ENCODE results near the gene IL31RA.

The IL31RA gene

DNA sequence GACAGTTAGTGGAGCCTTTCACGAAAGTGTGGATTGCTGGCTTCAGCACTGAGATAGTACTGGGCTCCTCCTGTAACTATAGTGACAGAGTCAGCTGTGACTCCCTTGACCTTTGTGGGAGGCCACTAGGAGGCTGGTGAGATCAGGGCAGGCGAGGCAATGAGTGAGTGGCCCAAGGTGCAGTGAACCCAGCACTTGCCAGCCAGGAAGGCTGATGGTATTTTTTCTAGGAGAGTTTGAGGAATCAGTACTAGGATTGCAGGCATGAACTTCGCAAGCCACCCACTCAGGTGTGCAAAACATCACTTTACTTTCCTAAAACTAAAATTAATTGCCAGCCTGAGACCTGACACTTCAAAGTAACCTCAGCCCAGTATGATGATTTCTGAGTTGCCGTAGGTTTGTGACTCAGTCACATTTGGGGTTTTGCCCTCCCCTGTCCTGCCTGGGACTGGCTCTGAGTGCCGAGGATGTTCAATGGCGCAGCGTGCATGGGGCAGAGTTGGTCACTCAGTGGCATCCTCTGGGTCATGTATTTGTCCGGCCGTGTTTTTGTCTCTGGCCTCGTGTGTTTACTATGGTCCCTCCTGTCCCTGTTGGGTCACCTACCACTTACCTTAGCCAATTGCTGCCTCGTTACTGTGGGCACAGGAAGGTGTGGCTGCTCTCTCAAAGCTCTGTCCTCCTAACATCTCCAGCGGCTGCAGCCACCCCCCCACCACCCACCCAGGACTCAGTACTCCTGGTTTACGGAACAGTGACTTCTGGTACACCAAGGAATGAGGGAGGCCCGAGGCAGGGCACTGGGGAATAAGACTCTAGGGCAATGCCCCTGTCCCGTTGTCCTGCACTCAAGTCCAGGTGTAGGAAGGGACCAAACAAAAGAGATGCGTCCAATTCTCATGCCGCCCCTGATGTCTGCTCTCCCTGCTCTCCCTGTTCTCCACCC, 67.2 kb downstream of the IL31RA start:
- Histone ChIP-seq H3K36me3 (ENCODE audit: control insufficient read depth in 1 of 2, insufficient read depth in 2 of 2, low read length in 2 of 2) (no peaks in the 10 kb centered on the region), H3K4me1 (ENCODE audit: control insufficient read depth in 1 of 2, insufficient read depth in 2 of 2, low read length in 2 of 2) (peaks cover 0 to 3% of the 10 kb centered on the region in 2 donors), H3K27ac (ENCODE audit: low read length) (no peak overlapping the region), H3K4me3 (ENCODE audit: low read depth in 1 of 2, low read length in 2 of 2) (no peak overlapping the region), H3K27me3 (ENCODE audit: low read depth, low read length) (no peaks in the 10 kb centered on the region), H3K9me3 (ENCODE audit: control insufficient read depth in 1 of 2, low read length in 2 of 2) (no peaks in the 10 kb centered on the region)

DNA sequence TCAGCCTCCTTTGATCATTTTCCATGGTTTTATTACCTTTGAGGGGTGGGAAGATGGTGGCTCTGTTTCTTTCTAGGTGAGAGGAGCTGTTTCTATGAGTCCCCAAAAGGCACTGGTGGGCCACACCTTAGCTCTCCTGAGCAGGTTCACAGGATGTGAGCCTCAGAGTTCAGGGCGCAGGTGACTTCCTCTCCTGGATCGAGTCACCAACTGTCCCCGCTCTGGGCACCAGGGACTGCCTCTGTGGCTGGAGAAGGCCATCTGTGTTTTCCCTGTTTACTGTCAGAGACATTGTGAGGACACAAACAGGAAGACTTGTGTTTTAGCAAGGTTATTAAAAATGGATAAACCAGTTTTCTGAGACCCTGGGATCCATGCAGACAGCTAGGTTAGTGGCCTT, 68.5 kb downstream of the IL31RA start:
- H3K9me3 ChIP-seq (ENCODE audit: control insufficient read depth in 1 of 2, low read length in 2 of 2): no peaks in the 10 kb centered on the region
- H3K4me3 ChIP-seq (ENCODE audit: low read depth in 1 of 2, low read length in 2 of 2): no peak overlapping the region
- H3K27me3 ChIP-seq (ENCODE audit: low read depth, low read length): no peaks in the 10 kb centered on the region
- H3K36me3 ChIP-seq (ENCODE audit: control insufficient read depth in 1 of 2, insufficient read depth in 2 of 2, low read length in 2 of 2): no peaks in the 10 kb centered on the region
- peaks cover 0 to 3% of the 10 kb centered on the region in 2 donors for H3K4me1 ChIP-seq (ENCODE audit: control insufficient read depth in 1 of 2, insufficient read depth in 2 of 2, low read length in 2 of 2)
- H3K27ac ChIP-seq (ENCODE audit: low read length): no peak overlapping the region

DNA sequence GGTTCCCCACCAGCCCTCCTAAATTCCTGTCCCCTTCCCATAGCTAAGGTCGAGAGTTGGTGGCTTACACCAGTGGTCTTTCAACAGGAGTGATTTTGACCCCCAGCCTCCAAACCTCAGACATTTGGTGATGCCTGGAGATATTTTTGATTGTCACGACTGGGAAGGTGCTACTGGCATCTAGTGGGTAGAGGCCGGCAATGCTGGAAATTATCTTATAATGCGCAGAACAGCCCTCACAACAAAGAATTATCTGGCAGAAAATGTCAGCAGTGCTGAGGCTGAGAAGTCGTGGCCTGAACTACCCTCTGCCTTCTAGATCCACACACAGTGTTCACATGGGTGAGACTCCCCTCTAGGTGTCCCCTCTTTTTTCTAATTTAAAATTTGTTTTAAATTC, 69.6 kb downstream of the IL31RA start:
- Histone ChIP-seq H3K4me3 (ENCODE audit: low read depth in 1 of 2, low read length in 2 of 2) (no peak overlapping the region), H3K27me3 (ENCODE audit: low read depth, low read length) (no peaks in the 10 kb centered on the region), H3K4me1 (ENCODE audit: control insufficient read depth in 1 of 2, insufficient read depth in 2 of 2, low read length in 2 of 2) (peaks cover 0 to 3% of the 10 kb centered on the region in 2 donors), H3K27ac (ENCODE audit: low read length) (no peak overlapping the region), H3K9me3 (ENCODE audit: control insufficient read depth in 1 of 2, low read length in 2 of 2) (no peaks in the 10 kb centered on the region), H3K36me3 (ENCODE audit: control insufficient read depth in 1 of 2, insufficient read depth in 2 of 2, low read length in 2 of 2) (no peaks in the 10 kb centered on the region)

DNA sequence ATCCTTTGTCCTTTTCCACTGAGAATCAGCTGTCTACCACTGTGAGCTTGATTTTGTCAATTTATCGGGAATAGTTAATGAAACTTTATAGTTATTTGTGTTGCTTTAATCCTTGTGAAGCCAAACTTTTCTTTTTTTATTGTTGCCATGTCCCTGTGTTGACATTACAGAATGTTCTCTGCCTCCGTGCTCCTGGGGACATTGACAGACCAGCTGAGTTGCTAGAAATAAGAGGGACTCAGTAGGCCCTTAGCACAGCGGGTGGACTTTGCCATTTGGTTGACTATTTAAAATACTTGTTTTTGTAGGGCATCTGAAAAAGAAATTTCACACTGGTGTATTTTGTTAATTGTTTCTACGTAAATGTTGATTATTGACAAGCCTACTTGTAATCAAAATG, 70.5 kb downstream of the IL31RA start:
- Histone ChIP-seq H3K27me3 (ENCODE audit: low read depth, low read length) (no peaks in the 10 kb centered on the region), H3K4me3 (ENCODE audit: low read depth in 1 of 2, low read length in 2 of 2) (no peak overlapping the region), H3K9me3 (ENCODE audit: control insufficient read depth in 1 of 2, low read length in 2 of 2) (no peaks in the 10 kb centered on the region), H3K4me1 (ENCODE audit: control insufficient read depth in 1 of 2, insufficient read depth in 2 of 2, low read length in 2 of 2) (peaks cover 0 to 3% of the 10 kb centered on the region in 2 donors), H3K36me3 (ENCODE audit: control insufficient read depth in 1 of 2, insufficient read depth in 2 of 2, low read length in 2 of 2) (no peaks in the 10 kb centered on the region), H3K27ac (ENCODE audit: low read length) (no peak overlapping the region)

DNA sequence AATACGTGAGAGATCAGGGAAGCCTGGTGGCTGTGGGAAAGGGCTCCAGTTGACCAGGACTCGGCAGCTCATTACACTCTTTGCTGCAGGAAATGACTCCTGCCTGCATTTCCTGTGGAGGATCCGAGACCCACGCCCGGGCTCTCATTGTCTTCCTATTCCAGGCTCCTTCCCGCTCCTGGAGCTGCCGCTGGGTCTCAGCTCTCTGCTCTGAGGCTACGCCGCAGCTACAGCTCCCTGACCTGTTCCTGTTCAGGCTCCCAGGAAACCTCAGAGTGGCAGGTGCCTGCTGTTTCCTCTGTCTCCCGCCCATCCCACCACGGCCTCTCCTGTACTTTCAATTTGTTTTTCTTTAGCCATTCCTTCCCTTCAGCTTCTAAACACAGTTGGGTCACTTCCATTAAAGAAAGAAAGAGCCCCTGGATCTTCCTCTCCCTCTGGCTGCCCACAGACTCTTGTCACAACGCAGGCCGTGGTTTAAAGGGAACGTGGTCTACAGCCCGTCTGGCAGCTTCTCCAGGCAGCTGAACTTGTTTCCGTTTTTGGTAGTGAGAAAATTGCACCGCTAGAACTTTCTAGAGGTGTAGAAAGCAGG, 72.1 kb downstream of the IL31RA start:
- peak overlapping the region; percentile 47 to 51 for H3K4me3 ChIP-seq (ENCODE audit: low read depth in 1 of 2, low read length in 2 of 2)
- H3K27me3 ChIP-seq (ENCODE audit: low read depth, low read length): no peaks in the 10 kb centered on the region

DNA sequence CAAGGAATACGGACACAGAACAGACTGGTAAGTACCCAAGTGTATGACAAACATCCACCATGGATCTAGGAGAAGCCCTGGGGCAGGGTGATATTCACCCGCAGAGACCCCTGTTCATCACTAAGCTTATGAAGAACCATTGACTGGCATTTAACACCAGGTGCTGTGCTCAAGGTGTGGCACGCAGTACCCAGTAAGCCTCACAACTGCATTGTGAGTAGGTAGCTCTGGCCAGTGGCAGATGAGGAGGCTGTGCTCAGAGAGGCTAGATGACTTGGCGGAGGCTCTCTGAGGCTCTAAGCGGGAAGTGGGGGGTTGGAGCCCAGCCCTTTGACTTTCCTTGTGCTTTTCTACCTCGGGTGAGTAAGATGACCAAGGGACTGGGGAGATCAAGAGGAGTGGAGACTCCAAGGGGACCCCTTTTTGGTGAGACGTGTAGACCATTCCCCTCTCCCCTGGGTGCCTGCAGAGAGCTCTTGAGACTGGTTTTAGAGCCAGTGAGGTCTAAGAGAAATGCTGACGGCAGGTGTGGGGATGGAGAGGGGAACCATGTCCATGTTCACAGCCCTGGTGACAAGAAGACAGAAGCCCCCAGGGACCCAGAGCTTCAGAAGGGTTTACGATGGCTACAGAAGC, 72.8 kb downstream of the IL31RA start:
- peak overlapping the region; percentile 47 to 51 for H3K4me3 ChIP-seq (ENCODE audit: low read depth in 1 of 2, low read length in 2 of 2)
- H3K36me3 ChIP-seq (ENCODE audit: control insufficient read depth in 1 of 2, insufficient read depth in 2 of 2, low read length in 2 of 2): no peaks in the 10 kb centered on the region
- no peaks in the 10 kb centered on the region for H3K27me3 ChIP-seq (ENCODE audit: low read depth, low read length)
- H3K4me1 ChIP-seq (ENCODE audit: control insufficient read depth in 1 of 2, insufficient read depth in 2 of 2, low read length in 2 of 2): peaks cover 0 to 3% of the 10 kb centered on the region in 2 donors
- no peaks in the 10 kb centered on the region for H3K9me3 ChIP-seq (ENCODE audit: control insufficient read depth in 1 of 2, low read length in 2 of 2)
- no peak overlapping the region for H3K27ac ChIP-seq (ENCODE audit: low read length)

More for the DNA sequence above, 72.1 kb downstream of the IL31RA start:
- H3K9me3 ChIP-seq (ENCODE audit: control insufficient read depth in 1 of 2, low read length in 2 of 2): no peaks in the 10 kb centered on the region
- no peaks in the 10 kb centered on the region for H3K36me3 ChIP-seq (ENCODE audit: control insufficient read depth in 1 of 2, insufficient read depth in 2 of 2, low read length in 2 of 2)
- peaks cover 0 to 3% of the 10 kb centered on the region in 2 donors for H3K4me1 ChIP-seq (ENCODE audit: control insufficient read depth in 1 of 2, insufficient read depth in 2 of 2, low read length in 2 of 2)
- peak overlapping the region; percentile 48 for H3K27ac ChIP-seq (ENCODE audit: low read length)

DNA sequence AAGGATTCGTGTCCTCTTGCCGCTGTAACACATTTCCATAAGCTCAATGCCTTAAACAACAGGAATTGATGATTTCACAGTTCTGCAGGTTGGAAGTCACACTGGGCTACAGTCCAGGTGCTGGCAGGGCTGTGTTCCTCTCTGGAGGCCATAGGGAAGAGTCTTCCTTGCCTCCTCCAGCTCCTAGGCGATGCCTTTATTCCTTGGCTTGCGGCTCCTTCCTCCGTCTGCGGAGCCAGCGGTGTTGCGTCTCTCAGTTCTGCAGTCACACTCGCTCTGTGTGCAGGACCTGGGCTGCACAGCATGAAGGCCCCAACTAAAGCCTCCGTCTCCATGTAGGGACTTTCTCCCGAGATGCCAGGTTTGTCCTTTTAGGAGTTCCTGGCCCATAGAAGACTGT, 73.6 kb downstream of the IL31RA start:
- no peak overlapping the region for H3K27ac ChIP-seq (ENCODE audit: low read length)

DNA sequence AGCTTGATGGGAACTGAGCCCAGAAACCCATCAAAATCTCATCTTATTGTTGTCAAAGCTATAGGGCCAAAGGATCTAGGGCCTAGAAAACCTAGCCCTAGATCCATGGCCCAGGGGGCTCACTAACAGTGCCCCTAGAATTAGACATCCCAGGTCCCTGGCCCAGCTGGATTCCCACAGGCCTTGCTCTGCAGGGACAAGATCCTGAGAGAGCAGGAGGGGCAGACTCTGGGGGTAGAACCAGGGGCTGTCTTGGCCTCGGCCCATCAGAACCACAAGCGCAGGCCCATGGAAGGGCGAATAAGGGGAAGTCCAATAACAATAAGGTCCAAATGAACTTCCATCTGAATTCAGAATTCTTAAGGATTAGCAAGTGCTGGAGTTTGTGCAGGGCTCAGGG, 74.0 kb downstream of the IL31RA start:
- Histone ChIP-seq H3K4me1 (ENCODE audit: control insufficient read depth in 1 of 2, insufficient read depth in 2 of 2, low read length in 2 of 2) (peaks cover 0 to 3% of the 10 kb centered on the region in 2 donors), H3K27ac (ENCODE audit: low read length) (no peak overlapping the region), H3K27me3 (ENCODE audit: low read depth, low read length) (no peaks in the 10 kb centered on the region), H3K4me3 (ENCODE audit: low read depth in 1 of 2, low read length in 2 of 2) (no peak overlapping the region), H3K9me3 (ENCODE audit: control insufficient read depth in 1 of 2, low read length in 2 of 2) (no peaks in the 10 kb centered on the region), H3K36me3 (ENCODE audit: control insufficient read depth in 1 of 2, insufficient read depth in 2 of 2, low read length in 2 of 2) (no peaks in the 10 kb centered on the region)

More for the DNA sequence above, 73.6 kb downstream of the IL31RA start:
- H3K36me3 ChIP-seq (ENCODE audit: control insufficient read depth in 1 of 2, insufficient read depth in 2 of 2, low read length in 2 of 2): no peaks in the 10 kb centered on the region
- H3K4me1 ChIP-seq (ENCODE audit: control insufficient read depth in 1 of 2, insufficient read depth in 2 of 2, low read length in 2 of 2): peaks cover 0 to 3% of the 10 kb centered on the region in 2 donors
- H3K9me3 ChIP-seq (ENCODE audit: control insufficient read depth in 1 of 2, low read length in 2 of 2): no peaks in the 10 kb centered on the region
- no peaks in the 10 kb centered on the region for H3K27me3 ChIP-seq (ENCODE audit: low read depth, low read length)
- no peak overlapping the region for H3K4me3 ChIP-seq (ENCODE audit: low read depth in 1 of 2, low read length in 2 of 2)

DNA sequence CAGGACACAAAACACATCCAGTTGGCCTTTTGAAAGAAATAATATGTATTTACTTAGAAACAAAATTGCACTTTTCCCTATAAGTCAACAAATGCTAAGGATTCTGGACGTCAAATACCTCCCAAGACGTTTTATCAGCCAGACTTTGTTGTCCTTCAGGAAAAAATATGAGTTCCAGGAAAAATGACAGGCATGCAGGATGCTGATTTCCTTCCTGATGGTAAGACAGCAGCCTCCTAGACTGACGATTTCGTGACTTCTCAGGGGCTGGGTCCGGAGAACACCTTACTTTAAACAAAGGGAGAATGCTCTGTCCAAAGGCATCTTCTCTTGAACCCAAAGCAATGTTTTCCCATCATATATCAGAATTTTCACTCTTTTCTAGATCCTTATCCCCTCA, 74.6 kb downstream of the IL31RA start:
- H3K9me3 ChIP-seq (ENCODE audit: control insufficient read depth in 1 of 2, low read length in 2 of 2): no peaks in the 10 kb centered on the region
- H3K4me1 ChIP-seq (ENCODE audit: control insufficient read depth in 1 of 2, insufficient read depth in 2 of 2, low read length in 2 of 2): peaks cover 0 to 3% of the 10 kb centered on the region in 2 donors
- H3K27me3 ChIP-seq (ENCODE audit: low read depth, low read length): no peaks in the 10 kb centered on the region

DNA sequence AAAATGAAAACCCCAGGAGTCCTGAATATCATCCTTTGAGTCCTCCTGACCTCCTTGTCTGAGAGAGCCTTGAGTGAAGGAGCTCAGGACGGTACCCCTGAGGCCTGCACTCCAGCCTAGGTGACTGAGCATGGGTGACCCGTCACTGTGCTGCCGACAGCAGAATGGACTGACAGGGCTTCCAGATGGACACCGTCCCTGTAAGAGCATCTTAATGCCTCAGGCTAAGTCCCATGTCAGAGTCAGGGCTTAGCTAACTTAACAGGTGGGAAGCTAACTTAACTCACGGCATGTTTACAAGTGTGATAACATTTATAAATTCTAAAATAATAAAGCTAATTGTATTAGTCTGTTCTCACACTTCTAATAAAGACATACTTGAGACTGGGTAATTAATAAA, 75.3 kb downstream of the IL31RA start:
- H3K4me1 ChIP-seq (ENCODE audit: control insufficient read depth in 1 of 2, insufficient read depth in 2 of 2, low read length in 2 of 2): peaks cover 0 to 3% of the 10 kb centered on the region in 2 donors
- no peaks in the 10 kb centered on the region for H3K36me3 ChIP-seq (ENCODE audit: control insufficient read depth in 1 of 2, insufficient read depth in 2 of 2, low read length in 2 of 2)
- no peaks in the 10 kb centered on the region for H3K27me3 ChIP-seq (ENCODE audit: low read depth, low read length)
- no peaks in the 10 kb centered on the region for H3K9me3 ChIP-seq (ENCODE audit: control insufficient read depth in 1 of 2, low read length in 2 of 2)
- no peak overlapping the region for H3K4me3 ChIP-seq (ENCODE audit: low read depth in 1 of 2, low read length in 2 of 2)
- no peak overlapping the region for H3K27ac ChIP-seq (ENCODE audit: low read length)

More for the DNA sequence above, 74.6 kb downstream of the IL31RA start:
- Histone ChIP-seq H3K4me3 (ENCODE audit: low read depth in 1 of 2, low read length in 2 of 2) (no peak overlapping the region), H3K27ac (ENCODE audit: low read length) (no peak overlapping the region), H3K36me3 (ENCODE audit: control insufficient read depth in 1 of 2, insufficient read depth in 2 of 2, low read length in 2 of 2) (no peaks in the 10 kb centered on the region)
